GM23338 (cell line): ENCODE data around the gene SF3B3.

Experiments used
- CREB1 ChIP-seq: fragments of 250-450 bp; sonication (Bioruptor Pico); IDR thresholded peaks from 2 replicates; pipeline ENCODE4 v1.5.0; 2020; ENCODE audit warnings: low read depth, mild to moderate bottlenecking, moderate library complexity
- CTCF ChIP-seq, 2 experiments: fragments of 200-600 bp in 1 of 2; sonication (generic) in 1 of 2; conservative IDR thresholded peaks; 2 replicates each; pipeline versions ENCODE4 v1.5.1 to v1.6.1; 2016 to 2017; ENCODE audit warnings: antibody characterized with exemption in 2 of 2, low read depth in 2 of 2, mild to moderate bottlenecking in 2 of 2, moderate library complexity in 1 of 2
- EZH2phosphoT487 ChIP-seq: fragments of 200-600 bp; sonication (generic); IDR thresholded peaks from one replicate; pipeline ENCODE4 v1.8.1; 2018; ENCODE audit warnings: antibody characterized with exemption; ENCODE audit not compliant: unreplicated experiment
- POLR2AphosphoS5 ChIP-seq: IDR thresholded peaks from 2 replicates; pipeline ENCODE4 v1.6.1; 2016; ENCODE audit warnings: antibody characterized with exemption, low read depth
- REST ChIP-seq: IDR thresholded peaks from one replicate; pipeline ENCODE4 v1.6.1; 2018; ENCODE audit warnings: antibody characterized with exemption; ENCODE audit not compliant: unreplicated experiment
- ZNF331 ChIP-seq: fragments of 250-450 bp; sonication (Bioruptor Pico); IDR thresholded peaks from 2 replicates; pipeline ENCODE4 v1.5.0; 2020; ENCODE audit warnings: low read depth, mild to moderate bottlenecking, moderate library complexity

- TF ChIP-seq CTCF (conservative IDR thresholded peaks at IDR 0.05; ENCODE audit: low read depth in 2 of 2): no peak
- TF ChIP-seq REST: no peak
- no peak for TF ChIP-seq EZH2phosphoT487
- TF ChIP-seq ZNF331 (CRISPR knock-in tag): no peak
- no peak for TF ChIP-seq CREB1 (CRISPR knock-in tag)
- TF ChIP-seq POLR2AphosphoS5: no peak
These were observed 40.2 kb upstream of the SF3B3 start for GRCh38 chr16:70483426-70483825.
